ENCODE measurements around the gene KMT2D. TPM values are rescaled to one million over a fixed set of nuclear protein-coding genes. Genes with fewer than 3 reads are reported as not detected.

The KMT2D gene
- total RNA-seq, 4 donors from 2014 or later: 36.0 to 99.0 (median 71.3) TPM

- Histone ChIP-seq H3K4me3 (no peak overlapping the region), H3K27me3 (no peaks in the 10 kb centered on the region), H3K36me3 (peaks cover 6 to 99% of the 10 kb centered on the region in 2 donors), H3K4me1 (no peaks in the 10 kb centered on the region), H3K9me3 (no peaks in the 10 kb centered on the region), H3K27ac (no peak overlapping the region)
- TF ChIP-seq POLR2A (IDR thresholded peaks at IDR 0.05) (no peak), CTCF (IDR thresholded peaks at IDR 0.05 in 4 of 5, conservative IDR thresholded peaks at IDR 0.05 in 1 of 5) (no peak)
- DNase-seq: no peak
- in situ Hi-C loops (cut with MboI; ENCODE audit: low sequenced_read_pairs in 4 of 4) (no loop called here), intact Hi-C loops (cut with DNase I; ENCODE audit: low total_unique reads) (no loop called here)
- no peak for ATAC-seq
Measured at GRCh38 chr12:49044660-49045059, 15.9 kb downstream of the KMT2D start.

GRCh38 chr12:49043856-49044258 is 16.7 kb downstream of the KMT2D start:
- H3K36me3 ChIP-seq: peaks cover 0 to 99% of the 10 kb centered on the region in 2 donors
- no peaks in the 10 kb centered on the region for H3K4me1 ChIP-seq
- peak; percentile 37 to 69 (median 52) for TF ChIP-seq CTCF (IDR thresholded peaks at IDR 0.05 in 4 of 5, conservative IDR thresholded peaks at IDR 0.05 in 1 of 5)
- no peak for TF ChIP-seq POLR2A (IDR thresholded peaks at IDR 0.05)
- DNase-seq: peak in 1 of 2 donors; percentile 61
- no peak overlapping the region for H3K4me3 ChIP-seq
- in situ Hi-C loops (cut with MboI; ENCODE audit: low sequenced_read_pairs in 4 of 4) (no loop called here), intact Hi-C loops (cut with DNase I; ENCODE audit: low total_unique reads) (loop anchor here (2.0 kb wide), 1 partner anchor 47 kb away; no protein-coding TSS in a partner anchor)
- ATAC-seq: peak in 1 of 2 donors; percentile 80
- H3K9me3 ChIP-seq: no peaks in the 10 kb centered on the region
- H3K27me3 ChIP-seq: no peaks in the 10 kb centered on the region
- H3K27ac ChIP-seq: no peak overlapping the region

- no peak overlapping the region for H3K4me3 ChIP-seq
- DNase-seq (no peak), ATAC-seq (no peak)
- intact Hi-C loops (cut with DNase I; ENCODE audit: low total_unique reads) (loop anchor here (2.0 kb wide), 1 partner anchor 46 kb away; no protein-coding TSS in a partner anchor), in situ Hi-C loops (cut with MboI; ENCODE audit: low sequenced_read_pairs in 4 of 4) (no loop called here)
- H3K27me3 ChIP-seq: no peaks in the 10 kb centered on the region
- H3K9me3 ChIP-seq: no peaks in the 10 kb centered on the region
- peaks cover 0 to 99% of the 10 kb centered on the region in 2 donors for H3K36me3 ChIP-seq
- TF ChIP-seq POLR2A (IDR thresholded peaks at IDR 0.05): no peak
- TF ChIP-seq CTCF (IDR thresholded peaks at IDR 0.05 in 4 of 5, conservative IDR thresholded peaks at IDR 0.05 in 1 of 5): no peak
- H3K27ac ChIP-seq: peak overlapping the region in 1 of 4 donors; percentile 10
- H3K4me1 ChIP-seq: no peaks in the 10 kb centered on the region
Measured at GRCh38 chr12:49043241-49043640, 17.4 kb downstream of the KMT2D start.

GRCh38 chr12:49041881-49042484 is 18.6 kb downstream of the KMT2D start:
- in situ Hi-C loops (cut with MboI; ENCODE audit: low sequenced_read_pairs in 4 of 4): no loop called here

More at GRCh38 chr12:49041881-49042484, 18.6 kb downstream of the KMT2D start:
- H3K4me1 ChIP-seq: no peaks in the 10 kb centered on the region
- peaks cover 0 to 100% of the 10 kb centered on the region in 2 donors for H3K36me3 ChIP-seq
- no peak for TF ChIP-seq POLR2A (IDR thresholded peaks at IDR 0.05)
- TF ChIP-seq CTCF (IDR thresholded peaks at IDR 0.05 in 4 of 5, conservative IDR thresholded peaks at IDR 0.05 in 1 of 5): no peak
- no peak overlapping the region for H3K27ac ChIP-seq
- DNase-seq: no peak
- no peaks in the 10 kb centered on the region for H3K9me3 ChIP-seq
- peak in 1 of 2 donors; percentile 21 for ATAC-seq
- no peaks in the 10 kb centered on the region for H3K27me3 ChIP-seq
- intact Hi-C loops (cut with DNase I; ENCODE audit: low total_unique reads): loop anchor here (2.0 kb wide), 1 partner anchor 45 kb away; no protein-coding TSS in a partner anchor
- H3K4me3 ChIP-seq: no peak overlapping the region
